Spleen (tissue), 11 donors: ENCODE results near the gene ADAMTS17. TPM values are rescaled to one million over a fixed set of nuclear protein-coding genes. Genes with fewer than 3 reads are reported as not detected.

Experiments used
- DNase-seq: peaks from one replicate; pipeline ENCODE4 v3.0.0-alpha.2; 2020
- H3K27ac ChIP-seq, 8 donors: fragments of 200-600 bp; sonication (generic) in 7 of 8; 1 replicate in 4 of 8; 2 replicates in 4 of 8; pipeline versions ENCODE4 v1.5.0 to v1.8.0; 2016 to 2021; ENCODE audit warnings: inconsistent platforms in 4 of 8, mild to moderate bottlenecking in 4 of 8, moderate library complexity in 1 of 8
- H3K27me3 ChIP-seq, 7 donors: fragments of 200-600 bp; sonication (generic) in 6 of 7; replicated peaks in 1 of 7; 1 replicate in 4 of 7; 2 replicates in 3 of 7; pipeline versions ENCODE4 v1.5.0 to v1.8.0; 2016 to 2021; ENCODE audit warnings: inconsistent platforms in 3 of 7, mild to moderate bottlenecking in 1 of 7
- H3K36me3 ChIP-seq, 6 donors: fragments of 200-600 bp; sonication (generic) in 5 of 6; 1 replicate in 4 of 6; 2 replicates in 2 of 6; pipeline versions ENCODE4 v1.5.0 to v1.8.0; 2016 to 2021; ENCODE audit warnings: inconsistent platforms in 2 of 6
- H3K4me1 ChIP-seq, 6 donors: fragments of 200-600 bp; sonication (generic) in 5 of 6; 1 replicate in 3 of 6; 2 replicates in 3 of 6; pipeline versions ENCODE4 v1.5.0 to v1.8.0; 2016 to 2021; ENCODE audit warnings: inconsistent platforms in 3 of 6
- H3K4me3 ChIP-seq, 8 donors: fragments of 200-600 bp; sonication (generic) in 7 of 8; 1 replicate in 4 of 8; 2 replicates in 4 of 8; pipeline versions ENCODE4 v1.5.0 to v1.8.0; 2016 to 2021; ENCODE audit warnings: inconsistent platforms in 4 of 8, mild to moderate bottlenecking in 4 of 8, moderate library complexity in 2 of 8
- H3K9me3 ChIP-seq, 8 donors: fragments of 200-600 bp; sonication (generic) in 7 of 8; 1 replicate in 4 of 8; 2 replicates in 4 of 8; pipeline versions ENCODE4 v1.5.0 to v1.8.0; 2016 to 2021; ENCODE audit warnings: inconsistent platforms in 4 of 8
- CTCF ChIP-seq, 11 experiments: fragments of 200-600 bp in 7 of 11; fragments of 450-650 bp in 4 of 11; sonication (generic) in 4 of 11; IDR thresholded peaks in 8 of 11; conservative IDR thresholded peaks in 3 of 11; 1 replicate in 7 of 11; 2 replicates in 4 of 11; pipeline versions ENCODE4 v1.4.0 to v1.8.0; 2016 to 2021; ENCODE audit warnings: antibody characterized with exemption in 11 of 11, inconsistent platforms in 4 of 11, mild to moderate bottlenecking in 1 of 11
- POLR2A ChIP-seq, 3 donors: fragments of 450-650 bp; IDR thresholded peaks; one replicate each; pipeline ENCODE4 v1.5.1; 2017; ENCODE audit warnings: antibody characterized with exemption in 3 of 3, mild to moderate bottlenecking in 1 of 3
- POLR2AphosphoS5 ChIP-seq, 3 donors: sonication (generic); formaldehyde crosslinking; IDR thresholded peaks; one replicate each; pipeline ENCODE4 v1.5.1; 2017; ENCODE audit warnings: antibody characterized with exemption in 3 of 3
- WGBS, 5 donors: extraction: QIAGEN DNeasy Blood & Tissue Kit in 3 of 5; methylation state at CpG; one replicate each; pipeline versions ENCODE4 v1.1.5 to v1.1.7; 2013 to 2018; 5-methylcytosine and 5-hydroxymethylcytosine counted together
- intact Hi-C: fragments of 100-400 bp; cut with DNase I; formaldehyde crosslinking; loops from one replicate; pipeline ENCODE4 v1.15.0; 2023; ENCODE audit warnings: low total_unique reads
- polyA plus RNA-seq, 3 donors: library from polyadenylated mRNA; stranded (reverse); fragments of 200-250 nt; gene quantifications; one replicate each; pipeline ENCODE4 v1.2.1, GENCODE V29; 2013
- total RNA-seq, 7 donors: library from RNA; depleted of rRNA in 3 of 7; stranded (reverse); fragments of >200 nt in 3 of 7; fragmentation: NEBNext Ultra II Directional in 4 of 7; extraction: Animal tissue kit (Norgen Biotek cat#: 25700) in 4 of 7; gene quantifications; one replicate each; pipeline versions ENCODE4 v1.1.0 to v1.2.1, GENCODE V29; 2016 to 2021
- donor health status: healthy with polysubstance abuse.
- donor health status: DM: no; HTN: no; CAD: no; lungs with moderate emphysema.
- donor health status: DM: no; HTN: no; CAD: no.
- donor health status: Bipolar disorder and iron deficiency.
- donor health status: healthy.
- donor health status: DM: no; HTN: no; CAD: no.
- donor health status: DM: yes; HTN: yes; CAD: no.

ADAMTS17 gene
- total and polyA plus RNA-seq, 10 donors, result 0.21 to 13.2 (median 5.8) TPM

- H3K27ac ChIP-seq, result no peak overlapping the region
- peaks cover 0 to 8% (median 0%) of the 10 kb centered on the region in 6 donors for H3K4me1 ChIP-seq
- no peak overlapping the region for H3K4me3 ChIP-seq
- intact Hi-C loops, result no loop called here
- TF ChIP-seq POLR2AphosphoS5 (IDR thresholded peaks at IDR 0.05) (no peak), CTCF (IDR thresholded peaks at IDR 0.05 in 8 of 11, conservative IDR thresholded peaks at IDR 0.05 in 3 of 11) (no peak), POLR2A (IDR thresholded peaks at IDR 0.05) (no peak)
- DNase-seq, result no peak
- H3K36me3 ChIP-seq, result no peaks in the 10 kb centered on the region
- H3K27me3 ChIP-seq, result no peaks in the 10 kb centered on the region
- H3K9me3 ChIP-seq, result no peaks in the 10 kb centered on the region
- 83 to 92% (median 88%) methylated on average over 5 of the region's 5 CpGs for WGBS, 5 donors
These were observed 303.0 kb downstream of the ADAMTS17 start for GRCh38 chr15:100038736-100039135.

GRCh38 chr15:100037901-100038300 lies 303.9 kb downstream of the ADAMTS17 start:
- intact Hi-C loops, result no loop called here
- H3K4me1 ChIP-seq, result peaks cover 0 to 2% (median 0%) of the 10 kb centered on the region in 6 donors
- H3K36me3 ChIP-seq, result no peaks in the 10 kb centered on the region
- no peaks in the 10 kb centered on the region for H3K27me3 ChIP-seq
- no peak overlapping the region for H3K4me3 ChIP-seq
- 86 to 100% (median 98%) methylated on average over 2 of the region's 2 CpGs for WGBS, 5 donors
- DNase-seq, result no peak
- no peak overlapping the region for H3K27ac ChIP-seq
- no peaks in the 10 kb centered on the region for H3K9me3 ChIP-seq
- no peak for TF ChIP-seq POLR2AphosphoS5 (IDR thresholded peaks at IDR 0.05)
- TF ChIP-seq POLR2A (IDR thresholded peaks at IDR 0.05), result no peak
- no peak for TF ChIP-seq CTCF (IDR thresholded peaks at IDR 0.05 in 8 of 11, conservative IDR thresholded peaks at IDR 0.05 in 3 of 11)

- H3K27ac ChIP-seq, result no peak overlapping the region
- no peak for DNase-seq
- no peaks in the 10 kb centered on the region for H3K36me3 ChIP-seq
- 84 to 95% (median 91%) methylated on average over 6 of the region's 6 CpGs for WGBS, 5 donors
- no peaks in the 10 kb centered on the region for H3K9me3 ChIP-seq
- H3K4me1 ChIP-seq, result no peaks in the 10 kb centered on the region
- no peak overlapping the region for H3K4me3 ChIP-seq
- H3K27me3 ChIP-seq, result no peaks in the 10 kb centered on the region
- intact Hi-C loops, result no loop called here
- TF ChIP-seq POLR2AphosphoS5 (IDR thresholded peaks at IDR 0.05), result no peak
- no peak for TF ChIP-seq POLR2A (IDR thresholded peaks at IDR 0.05)
- TF ChIP-seq CTCF (IDR thresholded peaks at IDR 0.05 in 8 of 11, conservative IDR thresholded peaks at IDR 0.05 in 3 of 11), result no peak
These were observed 305.8 kb downstream of the ADAMTS17 start for GRCh38 chr15:100036015-100036414.

GRCh38 chr15:100034191-100034590 lies 307.6 kb downstream of the ADAMTS17 start:
- no peak for DNase-seq
- WGBS, 5 donors, result 77 to 88% (median 82%) methylated on average over 2 to 7 of the region's 7 CpGs

More at GRCh38 chr15:100034191-100034590, 307.6 kb downstream of the ADAMTS17 start:
- H3K9me3 ChIP-seq, result peaks cover 0 to 6% (median 0%) of the 10 kb centered on the region in 8 donors
- H3K27ac ChIP-seq, result no peak overlapping the region
- no peak for TF ChIP-seq POLR2AphosphoS5 (IDR thresholded peaks at IDR 0.05)
- TF ChIP-seq CTCF (IDR thresholded peaks at IDR 0.05 in 8 of 11, conservative IDR thresholded peaks at IDR 0.05 in 3 of 11), result no peak
- no peak for TF ChIP-seq POLR2A (IDR thresholded peaks at IDR 0.05)
- no peak overlapping the region for H3K4me3 ChIP-seq
- H3K27me3 ChIP-seq, result peaks cover 0 to 5% (median 0%) of the 10 kb centered on the region in 7 donors
- H3K4me1 ChIP-seq, result no peaks in the 10 kb centered on the region
- no peaks in the 10 kb centered on the region for H3K36me3 ChIP-seq
- intact Hi-C loops, result no loop called here
